Measurements from ENCODE around the gene POLA2. TPM values are rescaled to one million over a fixed set of nuclear protein-coding genes. Genes with fewer than 3 reads are reported as not detected.

Gene POLA2
- polyA plus RNA-seq, 2 of the 4 experiments (the other 2 are of a cell fraction) = 34.5 to 52.3 TPM

- 93% methylated on average over 3 of the region's 3 CpGs for WGBS (ENCODE audit: missing lambda C conversion rate)
- POLR2A ChIA-PET = interaction anchor here (0.5 to 0.9 kb wide), 4 partner anchors 10 to 43 kb away, joined by 3 to 4 read pairs (median 4); partner anchors contain the start of gene CDC42EP2
- peaks cover 31% of the 10 kb centered on the region for H3K4me1 ChIP-seq
These were observed 41.8 kb downstream of the POLA2 start for GRCh38 chr11:65303555-65303954.

DNA sequence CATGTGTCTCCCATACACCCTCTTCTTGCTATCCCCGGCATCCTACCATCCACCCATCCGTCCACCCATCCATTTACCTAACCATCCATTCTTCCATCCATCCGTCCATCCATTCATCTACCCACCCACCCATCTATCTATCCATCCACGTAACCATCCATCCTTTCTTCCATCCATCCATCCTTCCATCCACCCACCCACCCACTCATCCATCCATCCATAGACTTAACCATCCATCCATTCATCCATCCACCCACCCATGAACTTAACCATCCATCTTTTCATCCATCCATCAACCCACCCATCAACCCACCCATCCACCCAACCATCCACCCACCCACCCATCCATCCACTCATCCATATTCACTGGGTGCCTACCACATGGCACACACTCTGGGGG is 42.3 kb downstream of the POLA2 start:
- DNase-seq (ENCODE audit: low read depth in 1 of 2, low spot score in 1 of 2) = no peak
- ChIA-PET CTCF (interaction anchor here (76.3 to 78.3 kb wide), 2 partner anchors 11 to 24 kb away, joined by 3090 read pairs; partner anchors contain the start of genes CDC42EP2, DPF2, POLA2 and TIGD3), POLR2A (interaction anchor here (0.5 to 0.9 kb wide), 3 partner anchors 10 to 29 kb away, joined by 3 to 4 read pairs (median 4); partner anchors contain the start of gene CDC42EP2)
- Histone ChIP-seq H3K27ac (no peak overlapping the region), H3K9me3 (no peaks in the 10 kb centered on the region), H3K4me1 (peaks cover 37% of the 10 kb centered on the region), H3K4me2 (no peak overlapping the region), H3K4me3 (no peak overlapping the region)
- TF ChIP-seq EHMT2 (IDR thresholded peaks at IDR 0.05; ENCODE audit: low read depth) (no peak), ZSCAN20 (CRISPR knock-in tag; IDR thresholded peaks at IDR 0.05) (no peak), HOXB5 (CRISPR knock-in tag; IDR thresholded peaks at IDR 0.05) (no peak), HOXB13 (CRISPR knock-in tag; IDR thresholded peaks at IDR 0.05; ENCODE audit: low read depth) (no peak), HMGXB4 (CRISPR knock-in tag; IDR thresholded peaks at IDR 0.05; ENCODE audit: borderline replicate concordance) (no peak)
- TF ChIP-seq, protein P1, sequence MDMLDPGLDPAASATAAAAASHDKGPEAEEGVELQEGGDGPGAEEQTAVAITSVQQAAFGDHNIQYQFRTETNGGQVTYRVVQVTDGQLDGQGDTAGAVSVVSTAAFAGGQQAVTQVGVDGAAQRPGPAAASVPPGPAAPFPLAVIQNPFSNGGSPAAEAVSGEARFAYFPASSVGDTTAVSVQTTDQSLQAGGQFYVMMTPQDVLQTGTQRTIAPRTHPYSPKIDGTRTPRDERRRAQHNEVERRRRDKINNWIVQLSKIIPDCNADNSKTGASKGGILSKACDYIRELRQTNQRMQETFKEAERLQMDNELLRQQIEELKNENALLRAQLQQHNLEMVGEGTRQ (IDR thresholded peaks at IDR 0.05) = no peak
- WGBS (ENCODE audit: missing lambda C conversion rate) = 98% methylated on average over 4 of the region's 4 CpGs
- ATAC-seq = no peak
- no peak for FAIRE-seq

More at GRCh38 chr11:65303555-65303954, 41.8 kb downstream of the POLA2 start:
- no peak overlapping the region for H3K27ac ChIP-seq
- TF ChIP-seq ZSCAN20 (CRISPR knock-in tag; IDR thresholded peaks at IDR 0.05) (no peak), CBX8 (IDR thresholded peaks at IDR 0.05) (no peak), HEYL (CRISPR knock-in tag; IDR thresholded peaks at IDR 0.05) (no peak), HOXB13 (CRISPR knock-in tag; IDR thresholded peaks at IDR 0.05; ENCODE audit: low read depth) (no peak), CHD4 (IDR thresholded peaks at IDR 0.05; ENCODE audit: borderline replicate concordance) (no peak)
- CTCF ChIA-PET = interaction anchor here (76.3 to 78.3 kb wide), 2 partner anchors 12 to 23 kb away, joined by 3090 read pairs; partner anchors contain the start of genes CDC42EP2, DPF2, POLA2 and TIGD3
- no peak overlapping the region for H3K4me2 ChIP-seq
- ATAC-seq (no peak), FAIRE-seq (no peak), DNase-seq (ENCODE audit: low read depth in 1 of 2, low spot score in 1 of 2) (no peak)
- no peak overlapping the region for H3K4me3 ChIP-seq
- no peaks in the 10 kb centered on the region for H3K9me3 ChIP-seq

DNA sequence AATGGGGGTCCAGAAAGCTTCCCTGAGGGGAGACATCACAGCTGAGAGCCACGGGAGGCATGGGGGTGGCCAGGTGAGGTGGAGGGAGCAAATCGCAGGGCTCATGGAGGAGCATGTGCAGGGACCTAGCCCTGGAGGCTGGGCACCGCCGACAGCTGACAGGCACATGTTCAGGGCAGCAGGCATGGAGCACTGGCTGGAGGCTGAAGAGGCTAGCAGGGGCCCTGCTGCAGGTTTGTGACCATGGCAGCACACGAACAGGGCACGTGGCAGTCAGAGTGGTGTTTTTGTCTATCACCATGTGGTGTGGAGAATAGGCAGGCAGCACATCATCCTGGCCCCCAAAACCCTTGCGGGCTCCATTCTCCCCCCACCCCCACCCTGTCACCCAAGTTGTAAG is 42.9 kb downstream of the POLA2 start:
- no peaks in the 10 kb centered on the region for H3K9me3 ChIP-seq
- H3K4me2 ChIP-seq = no peak overlapping the region
- no peak overlapping the region for H3K4me3 ChIP-seq
- ChIA-PET CTCF (interaction anchor here (76.3 to 78.3 kb wide), 2 partner anchors 11 to 24 kb away, joined by 3090 read pairs; partner anchors contain the start of genes CDC42EP2, DPF2, POLA2 and TIGD3), POLR2A (interaction anchor here (0.9 kb wide), 2 partner anchors 10 to 11 kb away, joined by 3 to 4 read pairs; partner anchors contain the start of gene CDC42EP2)
- no peak for DNase-seq (ENCODE audit: low read depth in 1 of 2, low spot score in 1 of 2)
- WGBS (ENCODE audit: missing lambda C conversion rate) = 91% methylated on average over 7 of the region's 7 CpGs
- peaks cover 38% of the 10 kb centered on the region for H3K4me1 ChIP-seq
- no peak overlapping the region for H3K27ac ChIP-seq
- TF ChIP-seq SMC3 (IDR thresholded peaks at IDR 0.05) (no peak), EP300 (IDR thresholded peaks at IDR 0.05) (no peak)
- no peak for ATAC-seq
- FAIRE-seq = no peak

DNA sequence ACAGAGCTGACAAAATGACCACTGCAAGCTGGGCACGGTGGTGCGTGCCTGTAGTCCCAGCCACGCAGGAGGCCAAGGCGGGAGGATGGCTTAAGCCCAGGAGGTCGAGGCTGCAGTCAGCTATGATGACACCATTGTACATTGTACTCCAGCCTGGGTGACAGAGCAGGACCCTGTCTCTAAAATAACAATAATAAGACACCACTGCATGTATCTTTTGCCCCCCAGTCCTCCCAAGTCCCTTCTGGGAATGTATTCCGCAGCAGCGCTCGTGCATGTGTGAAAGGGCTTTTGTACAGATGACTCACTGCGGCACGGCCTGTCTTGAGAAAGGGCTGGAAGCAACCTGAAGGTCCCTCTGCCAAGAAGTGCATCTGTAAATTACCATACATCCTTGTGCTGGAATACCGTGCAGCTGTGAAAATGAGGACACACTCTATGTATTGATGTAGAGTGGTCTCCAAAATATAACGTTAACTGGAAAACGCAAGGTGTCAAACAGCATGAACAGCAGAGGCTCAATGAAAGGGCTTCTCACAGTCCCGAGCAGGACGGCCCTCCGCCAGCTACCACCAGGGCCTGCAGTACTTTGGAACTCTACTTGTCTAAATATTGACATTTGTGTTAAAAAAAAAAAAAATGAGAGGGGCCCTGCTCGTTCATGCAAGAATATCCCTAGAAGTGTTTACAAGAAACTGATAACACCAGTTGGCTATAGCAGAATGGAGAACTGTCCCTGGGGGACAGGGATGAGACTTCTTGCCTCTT is 43.9 kb downstream of the POLA2 start:
- FAIRE-seq (no peak), DNase-seq (ENCODE audit: low read depth in 1 of 2, low spot score in 1 of 2) (no peak), ATAC-seq (peak in 1 of 2 experiments; percentile 5; a peak in 1 of 6 replicates)
- TF ChIP-seq ATOH8 (CRISPR knock-in tag; IDR thresholded peaks at IDR 0.05; ENCODE audit: low read depth) (no peak), FOSL2 (IDR thresholded peaks at IDR 0.05) (no peak), FOSL2 (CRISPR knock-in tag; IDR thresholded peaks at IDR 0.05) (0 out of 2 replicates have a peak, but pooled peaks have one; percentile 32)
- Histone ChIP-seq H3K4me3 (no peak overlapping the region), H3K27ac (peak overlapping the region in 1 of 2 experiments; percentile 32; a peak in 1 of 6 replicates), H3K4me2 (no peak overlapping the region), H3K9me3 (no peaks in the 10 kb centered on the region), H3K4me1 (peaks cover 48% of the 10 kb centered on the region)
- POLR2A ChIA-PET = interaction anchor here (0.7 kb wide), 1 partner anchor 30 kb away, joined by 3 read pairs; no protein-coding TSS in a partner anchor
- CTCF ChIA-PET = interaction anchor here (76.3 to 78.3 kb wide), 2 partner anchors 10 to 25 kb away, joined by 3090 read pairs; partner anchors contain the start of genes CDC42EP2, DPF2, POLA2 and TIGD3
- 65% methylated on average over 17 of the region's 17 CpGs for WGBS (ENCODE audit: missing lambda C conversion rate)

Data from A549 (cell line).